ENCODE measurements around the gene LARGE2.

DNA sequence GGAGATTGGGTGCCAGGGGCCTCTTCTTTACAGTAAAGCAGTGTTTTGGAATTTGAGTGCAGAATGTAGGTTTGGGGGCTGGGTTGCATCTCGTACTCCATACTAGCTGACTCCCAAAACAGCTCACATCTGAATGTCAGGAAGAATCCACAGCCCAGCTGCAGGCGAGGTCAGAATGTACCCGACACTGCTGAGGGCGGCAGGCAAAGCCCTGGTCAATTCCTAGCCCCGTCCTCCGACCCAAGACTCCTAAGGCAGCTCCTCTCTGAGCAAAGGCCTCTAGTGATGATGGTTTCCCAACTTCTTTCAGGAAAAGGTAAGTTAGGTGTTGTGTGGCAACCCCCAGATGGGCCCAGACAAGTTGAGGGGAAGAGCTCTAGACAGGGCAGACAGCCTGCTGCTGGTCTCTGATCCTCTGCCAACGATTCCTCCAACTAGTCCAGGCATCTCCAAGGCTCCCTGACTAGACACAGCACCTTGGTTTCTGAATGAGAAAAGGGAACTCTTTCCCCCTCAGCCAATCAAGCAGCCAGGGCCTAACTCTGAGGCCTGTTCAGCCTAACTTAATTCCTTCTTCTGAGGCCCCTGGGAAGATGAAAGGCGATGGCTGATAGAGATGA is 8.6 kb downstream of the LARGE2 start:
- TF ChIP-seq, protein P1, sequence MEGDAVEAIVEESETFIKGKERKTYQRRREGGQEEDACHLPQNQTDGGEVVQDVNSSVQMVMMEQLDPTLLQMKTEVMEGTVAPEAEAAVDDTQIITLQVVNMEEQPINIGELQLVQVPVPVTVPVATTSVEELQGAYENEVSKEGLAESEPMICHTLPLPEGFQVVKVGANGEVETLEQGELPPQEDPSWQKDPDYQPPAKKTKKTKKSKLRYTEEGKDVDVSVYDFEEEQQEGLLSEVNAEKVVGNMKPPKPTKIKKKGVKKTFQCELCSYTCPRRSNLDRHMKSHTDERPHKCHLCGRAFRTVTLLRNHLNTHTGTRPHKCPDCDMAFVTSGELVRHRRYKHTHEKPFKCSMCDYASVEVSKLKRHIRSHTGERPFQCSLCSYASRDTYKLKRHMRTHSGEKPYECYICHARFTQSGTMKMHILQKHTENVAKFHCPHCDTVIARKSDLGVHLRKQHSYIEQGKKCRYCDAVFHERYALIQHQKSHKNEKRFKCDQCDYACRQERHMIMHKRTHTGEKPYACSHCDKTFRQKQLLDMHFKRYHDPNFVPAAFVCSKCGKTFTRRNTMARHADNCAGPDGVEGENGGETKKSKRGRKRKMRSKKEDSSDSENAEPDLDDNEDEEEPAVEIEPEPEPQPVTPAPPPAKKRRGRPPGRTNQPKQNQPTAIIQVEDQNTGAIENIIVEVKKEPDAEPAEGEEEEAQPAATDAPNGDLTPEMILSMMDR (tag by site-specific recombination; IDR thresholded peaks at IDR 0.05): no peak
- no peak for TF ChIP-seq ZNF10 (tag by site-specific recombination; IDR thresholded peaks at IDR 0.05)
- no peak for TF ChIP-seq KLF1 (tag by site-specific recombination; IDR thresholded peaks at IDR 0.05)
